ENCODE measurements around the gene PRKCD.

DNA sequence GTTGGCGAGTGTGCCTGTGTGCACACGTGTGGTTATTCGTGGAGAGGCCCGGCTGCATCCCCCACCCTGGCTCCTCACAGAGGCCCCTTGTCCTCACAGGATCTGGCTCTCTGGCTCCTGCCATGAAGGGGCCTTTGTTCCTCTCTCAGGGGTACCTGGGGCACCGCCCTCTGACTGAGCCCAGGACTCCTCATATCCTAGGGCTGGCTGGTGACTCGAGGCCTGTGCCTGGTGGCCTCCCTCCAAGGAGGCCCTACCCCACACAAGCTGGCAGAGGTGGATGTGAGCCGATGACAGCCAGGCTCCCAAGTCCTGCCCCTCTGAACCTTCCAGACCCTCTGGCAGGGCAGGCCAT is 10.0 kb downstream of the PRKCD start:
- TF ChIP-seq CTCF (IDR thresholded peaks at IDR 0.05) (no peak), POLR2A (IDR thresholded peaks at IDR 0.05) (no peak), EP300 (IDR thresholded peaks at IDR 0.05) (no peak)

All from upper lobe of left lung (tissue), 4 donors.